PFSK-1 (cell line): ENCODE measurements around the gene TAGLN3.

Source experiments
- FOXP2 ChIP-seq: optimal IDR thresholded peaks from 2 replicates; pipeline ENCODE3; 2011; ENCODE audit warnings: borderline replicate concordance, control low read depth, inconsistent platforms; ENCODE audit not compliant: insufficient read depth; ENCODE audit errors: extremely low read length, extremely low read depth
- POLR2AphosphoS5 ChIP-seq: IDR thresholded peaks from 2 replicates; pipeline ENCODE4 v1.6.1; 2012; ENCODE audit warnings: low read depth, mild to moderate bottlenecking, control low read depth, low read length, moderate library complexity
- SIN3A ChIP-seq: IDR thresholded peaks from 2 replicates; pipeline ENCODE4 v1.6.1; 2012; ENCODE audit warnings: mild to moderate bottlenecking, low read length, moderate library complexity, borderline replicate concordance; ENCODE audit not compliant: insufficient read depth
- TAF1 ChIP-seq: IDR thresholded peaks from 2 replicates; pipeline ENCODE4 v1.6.1; 2012; ENCODE audit warnings: low read length, control low read depth, borderline replicate concordance; ENCODE audit not compliant: insufficient read depth
- TF ChIP-seq, protein P1 (sequence below), 2 experiments: IDR thresholded peaks; 2 replicates each; pipeline versions ENCODE4 v1.6.1 to v1.8.0; 2011 to 2012; ENCODE audit warnings: low read depth in 2 of 2, low read length in 2 of 2, control low read depth in 1 of 2, inconsistent platforms in 1 of 2, mild to moderate bottlenecking in 1 of 2, moderate library complexity in 1 of 2; ENCODE audit not compliant: insufficient read depth in 1 of 2

GRCh38 chr3:111967068-111967467 is 31.7 kb upstream of the TAGLN3 start:
- TF ChIP-seq POLR2AphosphoS5 (no peak), TAF1 (no peak), SIN3A (no peak), FOXP2 (no peak)
- TF ChIP-seq, protein P1, sequence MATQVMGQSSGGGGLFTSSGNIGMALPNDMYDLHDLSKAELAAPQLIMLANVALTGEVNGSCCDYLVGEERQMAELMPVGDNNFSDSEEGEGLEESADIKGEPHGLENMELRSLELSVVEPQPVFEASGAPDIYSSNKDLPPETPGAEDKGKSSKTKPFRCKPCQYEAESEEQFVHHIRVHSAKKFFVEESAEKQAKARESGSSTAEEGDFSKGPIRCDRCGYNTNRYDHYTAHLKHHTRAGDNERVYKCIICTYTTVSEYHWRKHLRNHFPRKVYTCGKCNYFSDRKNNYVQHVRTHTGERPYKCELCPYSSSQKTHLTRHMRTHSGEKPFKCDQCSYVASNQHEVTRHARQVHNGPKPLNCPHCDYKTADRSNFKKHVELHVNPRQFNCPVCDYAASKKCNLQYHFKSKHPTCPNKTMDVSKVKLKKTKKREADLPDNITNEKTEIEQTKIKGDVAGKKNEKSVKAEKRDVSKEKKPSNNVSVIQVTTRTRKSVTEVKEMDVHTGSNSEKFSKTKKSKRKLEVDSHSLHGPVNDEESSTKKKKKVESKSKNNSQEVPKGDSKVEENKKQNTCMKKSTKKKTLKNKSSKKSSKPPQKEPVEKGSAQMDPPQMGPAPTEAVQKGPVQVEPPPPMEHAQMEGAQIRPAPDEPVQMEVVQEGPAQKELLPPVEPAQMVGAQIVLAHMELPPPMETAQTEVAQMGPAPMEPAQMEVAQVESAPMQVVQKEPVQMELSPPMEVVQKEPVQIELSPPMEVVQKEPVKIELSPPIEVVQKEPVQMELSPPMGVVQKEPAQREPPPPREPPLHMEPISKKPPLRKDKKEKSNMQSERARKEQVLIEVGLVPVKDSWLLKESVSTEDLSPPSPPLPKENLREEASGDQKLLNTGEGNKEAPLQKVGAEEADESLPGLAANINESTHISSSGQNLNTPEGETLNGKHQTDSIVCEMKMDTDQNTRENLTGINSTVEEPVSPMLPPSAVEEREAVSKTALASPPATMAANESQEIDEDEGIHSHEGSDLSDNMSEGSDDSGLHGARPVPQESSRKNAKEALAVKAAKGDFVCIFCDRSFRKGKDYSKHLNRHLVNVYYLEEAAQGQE (IDR thresholded peaks at IDR 0.05; ENCODE audit: insufficient read depth in 1 of 2, low read depth in 2 of 2, low read length in 2 of 2), result no peak
